ENCODE results near the gene SERPINB10. TPM values are rescaled to one million over a fixed set of nuclear protein-coding genes. Genes with fewer than 3 reads are reported as not detected.

Gene SERPINB10
- total and polyA plus RNA-seq, 2 of the 8 experiments (the other 6 are each of a cell fraction or from before 2014, with no cell fraction given) = not detected

- peaks cover 2 to 5% (median 4%) of the 10 kb centered on the region in 4 experiments; a peak in 4 of 7 replicates for H3K4me1 ChIP-seq (replicated peaks in 1 of 4; ENCODE audit: control insufficient read depth in 3 of 4, insufficient read depth in 4 of 4, low read length in 3 of 4)
- H4K8ac ChIP-seq (ENCODE audit: extremely low read depth, insufficient read depth, low read length) = no peak overlapping the region
- H3K23me2 ChIP-seq (ENCODE audit: low read depth, low read length) = peaks cover 8% of the 10 kb centered on the region
- peaks cover 24 to 62% (median 40%) of the 10 kb centered on the region in 4 experiments for H3K27me3 ChIP-seq (replicated peaks in 1 of 4; ENCODE audit: control insufficient read depth in 3 of 4, extremely low read depth in 1 of 4, insufficient read depth in 3 of 4, low read length in 3 of 4)
- DNase-seq (ENCODE audit: low read depth in 1 of 2, low spot score in 2 of 2) = no peak
- no peak overlapping the region for H3K18ac ChIP-seq (ENCODE audit: extremely low read depth, low read length)
- FAIRE-seq = no peak
- no peaks in the 10 kb centered on the region for H3K36me3 ChIP-seq (ENCODE audit: control insufficient read depth in 2 of 4, insufficient read depth in 4 of 4, low read length in 3 of 4)
- no peak overlapping the region for H3K14ac ChIP-seq (ENCODE audit: insufficient read length)
- no peak overlapping the region for H4K5ac ChIP-seq (ENCODE audit: insufficient read length, low read depth, low read length)
- H2BK5ac ChIP-seq (ENCODE audit: low read depth, low read length) = no peak overlapping the region
- H3K4me2 ChIP-seq (ENCODE audit: insufficient read depth in 1 of 2, low read depth in 2 of 2, low read length in 2 of 2) = no peak overlapping the region
- H2AK5ac ChIP-seq (ENCODE audit: low read depth, low read length) = no peak overlapping the region
- no peak overlapping the region for H4K91ac ChIP-seq (replicated peaks; ENCODE audit: insufficient read length, low read length)
- H2BK15ac ChIP-seq (ENCODE audit: low read length) = no peak overlapping the region
- H2AFZ ChIP-seq (ENCODE audit: low read length) = no peak overlapping the region
- peaks cover 1 to 2% of the 10 kb centered on the region in 2 experiments for H4K20me1 ChIP-seq (replicated peaks in 1 of 2; ENCODE audit: control insufficient read depth in 1 of 2, insufficient read depth in 2 of 2, low read length in 2 of 2)
- no peak overlapping the region for H2BK20ac ChIP-seq (ENCODE audit: low read length)
- no peaks in the 10 kb centered on the region for H3K79me2 ChIP-seq (ENCODE audit: control insufficient read depth in 1 of 2, insufficient read depth in 2 of 2, low read length in 2 of 2)
- TF ChIP-seq CEBPB (IDR thresholded peaks at IDR 0.05; ENCODE audit: low read depth, low read length) (no peak), RAD21 (IDR thresholded peaks at IDR 0.05 in 1 of 2, conservative IDR thresholded peaks at IDR 0.05 in 1 of 2; ENCODE audit: low read depth in 2 of 2, low read length in 2 of 2) (peak; percentile 11 to 16; a peak in 1 of 4 replicates), CTCF (IDR thresholded peaks at IDR 0.05; ENCODE audit: control extremely low read depth in 1 of 3, insufficient read depth in 1 of 3, low read depth in 1 of 3, low read length in 3 of 3) (peak in 1 of 3 experiments; percentile 27; a peak in 2 of 4 replicates), TAF7 (optimal IDR thresholded peaks at IDR 0.05; ENCODE audit: borderline replicate concordance, low read depth, low read length) (no peak), TCF12 (IDR thresholded peaks at IDR 0.05; ENCODE audit: low read depth, low read length) (no peak), CREB1 (IDR thresholded peaks at IDR 0.05) (no peak), CBX5 (IDR thresholded peaks at IDR 0.05; ENCODE audit: low read depth, low read length) (no peak), JUN (IDR thresholded peaks at IDR 0.05; ENCODE audit: low read depth, low read length) (no peak), ATF3 (IDR thresholded peaks at IDR 0.05; ENCODE audit: insufficient read depth, low read depth, low read length) (no peak), POU5F1 (IDR thresholded peaks at IDR 0.05; ENCODE audit: low read depth, low read length) (no peak), CBX8 (IDR thresholded peaks at IDR 0.05; ENCODE audit: borderline replicate concordance, low read depth, low read length) (no peak)
- no peak overlapping the region for H3K56ac ChIP-seq (replicated peaks; ENCODE audit: insufficient read length, low read depth, low read length)
- no peaks in the 10 kb centered on the region for H3K79me1 ChIP-seq (ENCODE audit: low read depth, low read length)
- H3K27ac ChIP-seq (ENCODE audit: low read depth, low read length) = no peak overlapping the region
- CTCF ChIA-PET (ENCODE audit: partially characterized antibody) = interaction anchor here (0.6 to 5.8 kb wide), 8 partner anchors 10 to 155 kb away, joined by 3 to 59 read pairs (median 4); no protein-coding TSS in a partner anchor
- no peak overlapping the region for H3K4me3 ChIP-seq (ENCODE audit: extremely low read depth in 1 of 4, insufficient read depth in 2 of 4, low read depth in 3 of 4, low read length in 4 of 4)
- H3K9ac ChIP-seq (replicated peaks in 1 of 4; ENCODE audit: extremely low read depth in 1 of 4, low read depth in 3 of 4, low read length in 3 of 4) = no peak overlapping the region
- H3K4ac ChIP-seq (replicated peaks; ENCODE audit: insufficient read length, low read depth, low read length) = no peak overlapping the region
- no peak overlapping the region for H2BK12ac ChIP-seq (ENCODE audit: low read depth, low read length)
- no peak overlapping the region for H2BK120ac ChIP-seq (replicated peaks; ENCODE audit: low read depth, low read length)
- WGBS, 2 experiments (ENCODE audit: extremely low coverage in 1 of 2, insufficient coverage in 1 of 2, insufficient read length in 1 of 2, insufficient replicate concordance in 2 of 2, low coverage in 1 of 2, low lambda C conversion rate in 2 of 2, missing lambda C conversion rate in 1 of 2) = 64% methylated on average over 2 of the region's 2 CpGs; no CpG with 5 or more reads in 1 of the 2 experiments
- H3K23ac ChIP-seq (ENCODE audit: insufficient read length) = no peak overlapping the region
- no peaks in the 10 kb centered on the region for H3K9me3 ChIP-seq (ENCODE audit: insufficient read depth in 2 of 2, low read depth in 1 of 2, low read length in 1 of 2)
- POLR2A ChIA-PET (ENCODE audit: partially characterized antibody) = interaction anchor here (1.2 kb wide), 1 partner anchor 461 kb away, joined by 3 read pairs; no protein-coding TSS in a partner anchor
Measured at GRCh38 chr18:63974991-63975390, 67.2 kb downstream of the SERPINB10 start.

Measured in H1 (cell line).